ENCODE data around the gene NFYA. TPM values are rescaled to one million over a fixed set of nuclear protein-coding genes. Genes with fewer than 3 reads are reported as not detected.

The NFYA gene
- polyA plus RNA-seq, 2 of the 4 experiments (the other 2 are of a cell fraction) = 11.2 to 17.0 TPM

DNA sequence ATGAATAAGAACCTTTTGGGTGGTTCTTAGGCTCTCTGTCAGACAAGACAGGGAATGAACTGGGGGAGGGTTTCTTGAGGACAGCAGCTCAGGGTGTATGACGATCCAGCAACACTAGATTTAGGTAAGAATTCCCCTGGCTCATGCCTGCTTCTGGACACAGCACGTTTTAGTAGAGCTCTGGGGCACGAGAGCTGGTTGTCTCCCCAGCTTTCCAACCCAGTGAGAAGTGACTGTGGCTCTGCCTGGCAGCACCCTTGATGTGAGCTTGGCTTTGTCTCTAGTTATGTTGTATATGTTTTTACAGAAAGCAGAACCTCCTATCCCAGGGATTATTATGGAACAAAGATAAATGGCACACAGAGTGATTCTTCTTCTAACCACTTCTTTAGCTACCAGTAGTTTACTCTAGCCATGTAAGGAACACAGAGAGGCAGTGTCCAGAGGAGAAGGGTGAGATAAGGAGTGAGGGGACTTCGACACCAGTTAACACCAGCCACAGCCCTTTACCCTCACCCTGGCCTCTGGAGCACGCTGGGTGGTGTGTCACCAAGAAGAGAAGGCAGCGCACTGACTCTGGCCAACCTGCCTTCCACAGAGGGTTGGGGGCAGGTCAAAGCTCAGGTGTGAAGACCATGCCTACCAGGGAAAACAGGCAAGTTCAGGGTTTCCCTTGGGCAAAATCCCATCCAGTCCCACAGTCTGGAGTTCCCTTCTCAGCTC, 15.8 kb upstream of the NFYA start:
- TF ChIP-seq CHD2 (IDR thresholded peaks at IDR 0.05; ENCODE audit: low read length, partially characterized antibody) (no peak), GATA3 (IDR thresholded peaks at IDR 0.05; ENCODE audit: borderline replicate concordance) (no peak)
- TF ChIP-seq, protein P1, sequence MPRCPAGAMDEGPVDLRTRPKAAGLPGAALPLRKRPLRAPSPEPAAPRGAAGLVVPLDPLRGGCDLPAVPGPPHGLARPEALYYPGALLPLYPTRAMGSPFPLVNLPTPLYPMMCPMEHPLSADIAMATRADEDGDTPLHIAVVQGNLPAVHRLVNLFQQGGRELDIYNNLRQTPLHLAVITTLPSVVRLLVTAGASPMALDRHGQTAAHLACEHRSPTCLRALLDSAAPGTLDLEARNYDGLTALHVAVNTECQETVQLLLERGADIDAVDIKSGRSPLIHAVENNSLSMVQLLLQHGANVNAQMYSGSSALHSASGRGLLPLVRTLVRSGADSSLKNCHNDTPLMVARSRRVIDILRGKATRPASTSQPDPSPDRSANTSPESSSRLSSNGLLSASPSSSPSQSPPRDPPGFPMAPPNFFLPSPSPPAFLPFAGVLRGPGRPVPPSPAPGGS (IDR thresholded peaks at IDR 0.05) = no peak
- no peaks in the 10 kb centered on the region for H3K9me3 ChIP-seq
- CTCF ChIA-PET = interaction anchor here (1.2 to 3.4 kb wide), 5 partner anchors 9 to 29 kb away, joined by 3 to 10 read pairs (median 5); partner anchors contain the start of gene UNC5CL
- DNase-seq (ENCODE audit: low read depth in 1 of 2, low spot score in 1 of 2) (no peak), ATAC-seq (no peak), FAIRE-seq (no peak)
- peaks cover 12% of the 10 kb centered on the region; the same call in 2 of the 3 replicates for H3K4me1 ChIP-seq
- no peak overlapping the region for H3K27ac ChIP-seq
- 79% methylated on average over 6 of the region's 6 CpGs for WGBS (ENCODE audit: missing lambda C conversion rate)
- no peak overlapping the region for H3K4me2 ChIP-seq
- POLR2A ChIA-PET = no interaction called here
- H3K4me3 ChIP-seq = no peak overlapping the region

DNA sequence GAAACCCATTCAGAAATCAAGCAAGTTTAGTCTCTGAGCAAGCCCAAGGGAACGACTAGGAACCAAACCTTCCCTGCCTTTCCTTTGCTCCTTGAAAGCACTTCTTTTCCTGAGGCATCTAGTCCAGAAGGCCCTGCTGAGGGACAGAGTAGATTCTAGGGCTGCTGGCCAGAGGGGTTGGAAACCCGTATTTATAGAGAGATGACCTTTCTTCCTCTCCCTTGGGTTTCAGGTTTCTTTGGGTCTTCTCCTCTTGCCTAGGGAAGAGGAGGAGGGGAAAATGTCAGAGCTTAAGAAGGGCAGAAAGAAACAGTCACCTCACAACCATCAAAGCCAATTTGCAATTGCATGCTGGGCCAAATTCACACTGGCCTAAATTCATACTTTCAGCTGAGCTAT, 14.0 kb upstream of the NFYA start:
- ChIA-PET POLR2A (no interaction called here), CTCF (interaction anchor here (2.5 kb wide), 1 partner anchor 31 kb away, joined by 7 read pairs; no protein-coding TSS in a partner anchor)
- Histone ChIP-seq H3K4me3 (no peak overlapping the region), H3K4me1 (peaks cover 12% of the 10 kb centered on the region; the same call in 2 of the 3 replicates), H3K27ac (no peak overlapping the region), H3K9me3 (no peaks in the 10 kb centered on the region), H3K4me2 (no peak overlapping the region)
- FAIRE-seq (no peak), ATAC-seq (no peak), DNase-seq (ENCODE audit: low read depth in 1 of 2, low spot score in 1 of 2) (no peak)
- TF ChIP-seq CEBPB (IDR thresholded peaks at IDR 0.05) = no peak
- WGBS (ENCODE audit: missing lambda C conversion rate) = 88% methylated on average over 2 of the region's 2 CpGs

DNA sequence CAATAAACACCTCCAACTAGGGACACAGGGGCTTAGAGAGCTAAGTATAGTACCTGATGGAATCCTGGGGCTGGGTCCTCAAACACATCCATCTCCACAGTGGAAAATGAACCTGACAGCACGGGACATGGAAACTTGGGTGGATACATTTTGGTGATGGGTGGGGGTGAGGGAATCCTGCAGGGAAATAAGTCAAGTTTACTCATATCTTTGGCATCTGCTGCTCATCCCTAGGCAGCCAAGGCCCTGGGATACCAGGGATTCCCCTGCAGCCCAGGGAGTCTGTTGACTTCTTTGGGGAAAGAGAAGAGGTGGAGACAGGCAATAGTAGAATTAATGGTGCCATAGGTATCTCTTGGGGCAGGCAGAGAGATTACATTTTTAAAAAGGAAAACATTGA, 13.2 kb upstream of the NFYA start:
- 44% methylated on average over 1 of the region's 1 CpG for WGBS (ENCODE audit: missing lambda C conversion rate)
- POLR2A ChIA-PET = no interaction called here
- no peaks in the 10 kb centered on the region for H3K9me3 ChIP-seq
- DNase-seq (ENCODE audit: low read depth in 1 of 2, low spot score in 1 of 2) = no peak
- H3K27ac ChIP-seq = no peak overlapping the region
- H3K4me3 ChIP-seq = no peak overlapping the region
- peak in 1 of 2 experiments; percentile 52; a peak in 2 of 6 replicates for ATAC-seq
- TF ChIP-seq, protein P2, sequence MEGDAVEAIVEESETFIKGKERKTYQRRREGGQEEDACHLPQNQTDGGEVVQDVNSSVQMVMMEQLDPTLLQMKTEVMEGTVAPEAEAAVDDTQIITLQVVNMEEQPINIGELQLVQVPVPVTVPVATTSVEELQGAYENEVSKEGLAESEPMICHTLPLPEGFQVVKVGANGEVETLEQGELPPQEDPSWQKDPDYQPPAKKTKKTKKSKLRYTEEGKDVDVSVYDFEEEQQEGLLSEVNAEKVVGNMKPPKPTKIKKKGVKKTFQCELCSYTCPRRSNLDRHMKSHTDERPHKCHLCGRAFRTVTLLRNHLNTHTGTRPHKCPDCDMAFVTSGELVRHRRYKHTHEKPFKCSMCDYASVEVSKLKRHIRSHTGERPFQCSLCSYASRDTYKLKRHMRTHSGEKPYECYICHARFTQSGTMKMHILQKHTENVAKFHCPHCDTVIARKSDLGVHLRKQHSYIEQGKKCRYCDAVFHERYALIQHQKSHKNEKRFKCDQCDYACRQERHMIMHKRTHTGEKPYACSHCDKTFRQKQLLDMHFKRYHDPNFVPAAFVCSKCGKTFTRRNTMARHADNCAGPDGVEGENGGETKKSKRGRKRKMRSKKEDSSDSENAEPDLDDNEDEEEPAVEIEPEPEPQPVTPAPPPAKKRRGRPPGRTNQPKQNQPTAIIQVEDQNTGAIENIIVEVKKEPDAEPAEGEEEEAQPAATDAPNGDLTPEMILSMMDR (IDR thresholded peaks at IDR 0.05) = no peak
- TF ChIP-seq ZSCAN20 (CRISPR knock-in tag; IDR thresholded peaks at IDR 0.05) (no peak), NPAS2 (CRISPR knock-in tag; IDR thresholded peaks at IDR 0.05; ENCODE audit: borderline replicate concordance) (no peak), EHF (CRISPR knock-in tag; IDR thresholded peaks at IDR 0.05) (no peak), FOSB (CRISPR knock-in tag; IDR thresholded peaks at IDR 0.05) (no peak), HOXB5 (CRISPR knock-in tag; IDR thresholded peaks at IDR 0.05) (no peak)
- FAIRE-seq = no peak
- H3K4me2 ChIP-seq = 0 out of 3 replicates have a peak overlapping the region, but pooled peaks have one; percentile 14
- peaks cover 12% of the 10 kb centered on the region; the same call in 2 of the 3 replicates for H3K4me1 ChIP-seq
- CTCF ChIA-PET = interaction anchor here (2.5 kb wide), 1 partner anchor 32 kb away, joined by 7 read pairs; no protein-coding TSS in a partner anchor

DNA sequence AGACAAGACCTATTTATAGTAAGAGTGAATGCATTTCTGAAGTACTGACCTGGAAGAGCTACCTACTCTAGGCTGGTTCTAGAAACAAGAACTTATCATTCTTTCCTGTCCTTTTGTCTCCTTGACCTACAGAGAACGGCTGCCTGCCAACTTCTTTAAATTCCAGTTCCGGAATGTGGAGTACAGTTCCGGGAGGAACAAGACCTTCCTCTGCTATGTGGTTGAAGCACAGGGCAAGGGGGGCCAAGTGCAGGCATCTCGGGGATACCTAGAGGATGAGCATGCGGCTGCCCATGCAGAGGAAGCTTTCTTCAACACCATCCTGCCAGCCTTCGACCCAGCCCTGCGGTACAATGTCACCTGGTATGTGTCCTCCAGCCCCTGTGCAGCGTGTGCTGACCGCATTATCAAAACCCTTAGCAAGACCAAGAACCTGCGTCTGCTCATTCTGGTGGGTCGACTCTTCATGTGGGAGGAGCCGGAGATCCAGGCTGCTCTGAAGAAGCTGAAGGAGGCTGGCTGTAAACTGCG, 11.5 kb upstream of the NFYA start:
- Histone ChIP-seq H3K4me3 (no peak overlapping the region), H3K27ac (no peak overlapping the region), H3K4me2 (no peak overlapping the region), H3K4me1 (peaks cover 12% of the 10 kb centered on the region; the same call in 2 of the 3 replicates), H3K9me3 (no peaks in the 10 kb centered on the region)
- FAIRE-seq (no peak), DNase-seq (ENCODE audit: low read depth in 1 of 2, low spot score in 1 of 2) (no peak), ATAC-seq (no peak)
- no peak for TF ChIP-seq EHF (CRISPR knock-in tag; IDR thresholded peaks at IDR 0.05)
- no peak for TF ChIP-seq CEBPB (IDR thresholded peaks at IDR 0.05)
- TF ChIP-seq SREBF2 (IDR thresholded peaks at IDR 0.05) = no peak
- TF ChIP-seq RARB (CRISPR knock-in tag; IDR thresholded peaks at IDR 0.05) = no peak
- TF ChIP-seq MYC (IDR thresholded peaks at IDR 0.05; ENCODE audit: borderline replicate concordance, low read length) = no peak
- no peak for TF ChIP-seq ESRRA (IDR thresholded peaks at IDR 0.05; ENCODE audit: borderline replicate concordance, low read length)
- no peak for TF ChIP-seq MAFK (IDR thresholded peaks at IDR 0.05; ENCODE audit: partially characterized antibody)
- TF ChIP-seq, protein P2 (IDR thresholded peaks at IDR 0.05) = no peak
- ChIA-PET POLR2A (no interaction called here), CTCF (interaction anchor here (1.7 kb wide), 1 partner anchor 22 kb away, joined by 4 read pairs; the partner anchor contains the start of gene UNC5CL)
- WGBS (ENCODE audit: missing lambda C conversion rate) = 90% methylated on average over 11 of the region's 13 CpGs

Data from A549 (cell line).